ENCODE results near the gene EMILIN1.

The EMILIN1 gene

DNA sequence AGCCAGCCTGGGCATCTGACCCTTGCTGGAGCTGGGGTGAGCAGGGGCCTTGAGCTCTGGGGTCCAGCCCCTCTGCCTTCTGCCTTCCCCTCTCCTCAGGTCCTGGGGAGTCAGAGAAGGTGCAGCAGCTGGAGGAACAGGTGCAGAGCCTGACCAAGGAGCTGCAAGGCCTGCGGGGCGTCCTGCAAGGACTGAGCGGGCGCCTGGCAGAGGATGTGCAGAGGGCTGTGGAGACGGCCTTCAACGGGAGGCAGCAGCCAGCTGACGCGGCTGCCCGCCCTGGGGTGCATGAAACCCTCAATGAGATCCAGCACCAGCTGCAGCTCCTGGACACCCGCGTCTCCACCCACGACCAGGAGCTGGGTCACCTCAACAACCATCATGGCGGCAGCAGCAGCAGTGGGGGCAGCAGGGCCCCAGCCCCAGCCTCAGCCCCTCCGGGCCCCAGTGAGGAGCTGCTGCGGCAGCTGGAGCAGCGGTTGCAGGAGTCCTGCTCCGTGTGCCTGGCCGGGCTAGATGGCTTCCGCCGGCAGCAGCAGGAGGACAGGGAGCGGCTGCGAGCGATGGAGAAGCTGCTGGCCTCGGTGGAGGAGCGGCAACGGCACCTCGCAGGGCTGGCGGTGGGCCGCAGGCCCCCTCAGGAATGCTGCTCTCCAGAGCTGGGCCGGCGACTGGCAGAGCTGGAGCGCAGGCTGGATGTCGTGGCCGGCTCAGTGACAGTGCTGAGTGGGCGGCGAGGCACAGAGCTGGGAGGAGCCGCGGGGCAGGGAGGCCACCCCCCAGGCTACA, 3.8 kb downstream of the EMILIN1 start:
- no peak for DNase-seq

DNA sequence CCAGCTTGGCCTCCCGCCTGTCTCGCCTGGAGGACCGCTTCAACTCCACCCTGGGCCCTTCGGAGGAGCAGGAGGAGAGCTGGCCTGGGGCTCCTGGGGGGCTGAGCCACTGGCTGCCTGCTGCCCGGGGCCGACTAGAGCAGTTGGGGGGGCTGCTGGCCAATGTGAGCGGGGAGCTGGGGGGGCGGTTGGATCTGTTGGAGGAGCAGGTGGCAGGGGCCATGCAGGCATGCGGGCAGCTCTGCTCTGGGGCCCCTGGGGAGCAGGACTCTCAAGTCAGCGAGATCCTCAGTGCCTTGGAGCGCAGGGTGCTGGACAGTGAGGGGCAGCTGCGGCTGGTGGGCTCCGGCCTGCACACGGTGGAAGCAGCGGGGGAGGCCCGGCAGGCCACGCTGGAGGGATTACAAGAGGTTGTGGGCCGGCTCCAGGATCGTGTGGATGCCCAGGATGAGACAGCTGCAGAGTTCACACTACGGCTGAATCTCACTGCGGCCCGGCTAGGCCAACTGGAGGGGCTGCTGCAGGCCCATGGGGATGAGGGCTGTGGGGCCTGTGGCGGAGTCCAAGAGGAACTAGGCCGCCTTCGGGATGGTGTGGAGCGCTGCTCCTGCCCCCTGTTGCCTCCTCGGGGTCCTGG, 4.5 kb downstream of the EMILIN1 start:
- no peak for DNase-seq

DNA sequence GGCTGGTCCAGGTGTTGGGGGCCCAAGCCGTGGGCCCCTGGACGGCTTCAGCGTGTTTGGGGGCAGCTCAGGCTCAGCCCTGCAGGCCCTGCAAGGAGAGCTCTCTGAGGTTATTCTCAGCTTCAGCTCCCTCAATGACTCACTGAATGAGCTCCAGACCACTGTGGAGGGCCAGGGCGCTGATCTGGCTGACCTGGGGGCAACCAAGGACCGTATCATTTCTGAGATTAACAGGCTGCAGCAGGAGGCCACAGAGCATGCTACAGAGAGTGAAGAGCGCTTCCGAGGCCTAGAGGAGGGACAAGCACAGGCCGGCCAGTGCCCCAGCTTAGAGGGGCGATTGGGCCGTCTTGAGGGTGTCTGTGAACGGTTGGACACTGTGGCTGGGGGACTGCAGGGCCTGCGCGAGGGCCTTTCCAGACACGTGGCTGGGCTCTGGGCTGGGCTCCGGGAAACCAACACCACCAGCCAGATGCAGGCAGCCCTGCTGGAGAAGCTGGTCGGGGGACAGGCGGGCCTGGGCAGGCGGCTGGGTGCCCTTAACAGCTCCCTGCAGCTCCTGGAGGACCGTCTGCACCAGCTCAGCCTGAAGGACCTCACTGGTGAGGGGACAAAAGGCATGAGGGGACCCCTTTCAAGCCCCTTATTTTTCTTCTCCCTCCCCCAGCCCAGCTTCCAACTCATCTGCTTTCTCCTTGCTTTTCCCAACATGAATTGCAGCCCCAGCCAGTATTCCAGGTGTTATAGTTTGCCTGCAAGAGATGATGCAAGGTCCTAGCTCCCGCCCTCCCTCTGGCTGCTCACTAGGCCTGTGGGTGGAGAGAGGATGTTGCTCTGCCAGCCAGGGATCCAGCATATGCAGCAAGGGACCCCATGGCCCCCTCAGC, 5.2 kb downstream of the EMILIN1 start:
- DNase-seq: no peak

DNA sequence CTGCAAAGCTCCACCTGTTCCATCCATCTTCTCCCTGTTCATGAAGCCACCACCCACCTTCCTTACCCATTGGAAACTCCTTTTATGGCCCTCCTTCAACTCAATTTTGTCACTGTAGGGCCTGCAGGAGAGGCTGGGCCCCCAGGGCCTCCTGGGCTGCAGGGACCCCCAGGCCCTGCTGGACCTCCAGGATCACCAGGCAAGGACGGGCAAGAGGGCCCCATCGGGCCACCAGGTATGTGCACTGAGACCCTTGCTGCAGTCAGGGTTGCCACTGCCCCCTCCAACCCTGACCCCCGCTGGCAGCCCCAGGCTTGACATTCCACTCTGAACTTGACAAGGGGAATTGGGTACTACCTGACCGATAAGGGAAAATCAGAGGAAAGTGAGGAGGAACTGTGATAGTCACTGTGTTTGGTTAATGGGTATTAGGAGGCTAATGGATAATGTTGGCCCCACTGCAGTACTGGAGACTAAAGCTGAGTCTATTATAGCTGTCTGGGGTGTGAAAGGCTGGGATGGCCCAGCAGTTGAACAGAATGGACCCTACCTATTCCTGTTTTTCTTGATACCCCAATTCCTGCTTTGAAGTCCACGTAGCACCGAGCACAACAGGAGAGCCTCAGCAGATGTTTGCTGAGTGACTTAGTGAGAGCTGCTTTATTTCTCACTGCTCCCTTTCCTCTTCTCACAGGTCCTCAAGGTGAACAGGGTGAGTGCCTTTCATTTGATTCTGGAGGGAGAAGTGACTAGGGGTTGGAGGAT, 6.1 kb downstream of the EMILIN1 start:
- DNase-seq: no peak

DNA sequence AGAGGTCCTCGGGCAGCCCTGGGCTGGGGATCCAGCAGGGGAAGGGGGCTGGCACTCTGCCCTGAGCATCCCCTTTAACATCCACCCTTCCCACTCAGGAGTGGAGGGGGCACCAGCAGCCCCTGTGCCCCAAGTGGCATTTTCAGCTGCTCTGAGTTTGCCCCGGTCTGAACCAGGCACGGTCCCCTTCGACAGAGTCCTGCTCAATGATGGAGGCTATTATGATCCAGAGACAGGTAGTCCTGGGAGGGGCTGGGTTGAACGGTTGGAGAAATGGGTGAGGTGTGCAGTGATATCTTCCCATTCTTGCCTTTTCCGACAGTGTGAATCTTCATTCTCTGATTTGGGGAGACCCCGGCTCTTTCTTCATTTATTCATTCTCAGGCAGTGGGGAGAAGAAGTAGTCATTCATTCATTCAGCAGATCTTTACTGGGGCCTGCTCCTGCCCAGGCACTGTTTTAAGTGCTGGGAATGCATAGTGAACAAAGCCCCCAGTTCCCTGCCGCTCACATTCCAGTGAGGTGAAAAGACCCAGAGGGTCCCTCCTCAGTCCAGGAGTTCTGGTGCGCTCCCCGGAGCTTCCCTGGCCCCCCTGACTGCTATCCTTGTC, 6.8 kb downstream of the EMILIN1 start:
- no peak for DNase-seq

DNA sequence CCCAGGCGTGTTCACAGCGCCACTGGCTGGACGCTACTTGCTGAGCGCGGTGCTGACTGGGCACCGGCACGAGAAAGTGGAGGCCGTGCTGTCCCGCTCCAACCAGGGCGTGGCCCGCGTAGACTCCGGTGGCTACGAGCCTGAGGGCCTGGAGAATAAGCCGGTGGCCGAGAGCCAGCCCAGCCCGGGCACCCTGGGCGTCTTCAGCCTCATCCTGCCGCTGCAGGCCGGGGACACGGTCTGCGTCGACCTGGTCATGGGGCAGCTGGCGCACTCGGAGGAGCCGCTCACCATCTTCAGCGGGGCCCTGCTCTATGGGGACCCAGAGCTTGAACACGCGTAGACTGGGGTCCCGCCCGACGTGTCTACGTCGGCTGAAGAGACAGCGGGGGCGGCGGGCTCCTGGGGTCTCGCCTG, 7.3 kb downstream of the EMILIN1 start:
- peak; percentile 62 for DNase-seq

DNA sequence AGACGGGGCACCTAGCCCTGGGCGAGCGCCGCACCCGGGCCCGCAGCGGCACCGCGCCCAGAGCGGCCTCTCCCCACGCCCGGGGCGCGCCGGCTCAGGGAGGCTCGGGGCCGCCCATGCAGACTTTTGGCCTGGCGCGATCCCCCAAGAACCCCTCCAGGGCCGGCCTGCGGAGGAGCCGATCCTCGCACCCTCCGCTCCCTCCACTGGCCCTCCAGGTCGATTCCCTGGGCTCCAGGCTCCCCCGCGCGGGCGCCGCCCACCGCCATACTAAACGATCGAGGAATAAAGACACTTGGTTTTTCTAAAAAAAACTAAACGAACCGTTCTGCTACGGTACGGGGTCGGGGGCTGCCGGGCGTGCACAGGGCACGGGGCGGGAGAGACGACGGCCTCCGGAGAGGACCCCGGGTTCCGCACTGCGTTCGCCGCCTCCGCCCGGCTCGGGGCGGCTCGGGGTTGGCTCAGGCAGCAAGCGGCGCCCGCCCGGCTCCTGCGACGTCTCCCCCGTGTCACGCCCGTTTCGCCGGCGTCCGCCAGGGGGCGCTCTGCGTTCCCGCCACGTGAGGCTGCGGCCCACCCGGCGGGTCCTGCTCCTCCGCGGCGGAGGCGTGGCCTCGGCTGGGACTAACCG, 7.8 kb downstream of the EMILIN1 start:
- peak; percentile 98 for DNase-seq

DNA sequence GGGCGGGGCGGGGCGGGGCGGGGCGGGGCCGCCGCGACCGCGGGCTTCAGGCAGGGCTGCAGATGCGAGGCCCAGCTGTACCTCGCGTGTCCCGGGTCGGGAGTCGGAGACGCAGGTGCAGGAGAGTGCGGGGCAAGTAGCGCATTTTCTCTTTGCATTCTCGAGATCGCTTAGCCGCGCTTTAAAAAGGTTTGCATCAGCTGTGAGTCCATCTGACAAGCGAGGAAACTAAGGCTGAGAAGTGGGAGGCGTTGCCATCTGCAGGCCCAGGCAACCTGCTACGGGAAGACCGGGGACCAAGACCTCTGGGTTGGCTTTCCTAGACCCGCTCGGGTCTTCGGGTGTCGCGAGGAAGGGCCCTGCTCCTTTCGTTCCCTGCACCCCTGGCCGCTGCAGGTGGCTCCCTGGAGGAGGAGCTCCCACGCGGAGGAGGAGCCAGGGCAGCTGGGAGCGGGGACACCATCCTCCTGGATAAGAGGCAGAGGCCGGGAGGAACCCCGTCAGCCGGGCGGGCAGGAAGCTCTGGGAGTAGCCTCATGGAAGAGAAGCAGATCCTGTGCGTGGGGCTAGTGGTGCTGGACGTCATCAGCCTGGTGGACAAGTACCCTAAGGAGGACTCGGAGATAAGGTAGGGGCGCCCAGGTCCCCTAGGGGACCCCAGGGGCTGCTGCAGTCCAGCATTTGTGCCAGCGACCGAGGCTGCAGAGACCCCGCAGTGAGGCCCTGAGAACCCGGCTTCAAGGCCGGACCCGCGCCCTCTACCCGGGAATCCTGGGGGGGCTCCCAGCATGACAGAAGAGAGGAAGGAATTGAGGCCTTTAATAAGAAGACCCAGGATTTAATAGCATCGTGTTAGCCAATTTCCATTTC, 8.5 kb downstream of the EMILIN1 start, which contains the start of gene KHK:
TSS of gene KHK (plus strand) at position 49 of the 870 bp plus-strand sequence. CDS start at position 537, 488 bp downstream.
- no peak for DNase-seq

DNA sequence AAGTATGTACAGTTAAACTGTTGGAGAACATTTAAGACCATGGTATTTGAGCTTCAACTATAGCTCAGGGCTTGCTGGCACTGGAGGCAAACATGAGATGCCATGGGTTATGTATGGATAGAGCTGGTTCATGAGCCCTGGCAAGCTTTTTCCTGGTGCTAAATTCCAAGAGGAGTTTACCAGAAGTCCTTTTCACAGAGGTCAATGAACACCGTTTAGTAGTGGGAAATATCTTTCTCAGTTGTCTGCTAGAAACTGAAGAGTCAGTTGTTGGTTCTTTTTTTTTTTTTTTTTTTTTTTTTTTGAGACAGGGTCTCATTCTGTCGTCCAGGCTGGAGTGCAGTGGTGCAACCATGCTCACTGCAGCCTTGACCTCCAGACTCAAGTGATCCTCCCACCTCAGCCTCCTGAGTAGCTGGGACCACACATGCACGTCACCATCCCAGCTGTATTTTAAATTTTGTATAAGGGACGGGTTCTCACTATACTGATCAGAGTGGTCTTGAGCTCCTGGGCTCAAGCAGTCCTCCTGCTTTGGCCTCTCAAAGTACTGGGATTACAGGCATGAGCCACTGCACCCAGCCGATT, 9.5 kb downstream of the EMILIN1 start:
- DNase-seq: no peak

DNA sequence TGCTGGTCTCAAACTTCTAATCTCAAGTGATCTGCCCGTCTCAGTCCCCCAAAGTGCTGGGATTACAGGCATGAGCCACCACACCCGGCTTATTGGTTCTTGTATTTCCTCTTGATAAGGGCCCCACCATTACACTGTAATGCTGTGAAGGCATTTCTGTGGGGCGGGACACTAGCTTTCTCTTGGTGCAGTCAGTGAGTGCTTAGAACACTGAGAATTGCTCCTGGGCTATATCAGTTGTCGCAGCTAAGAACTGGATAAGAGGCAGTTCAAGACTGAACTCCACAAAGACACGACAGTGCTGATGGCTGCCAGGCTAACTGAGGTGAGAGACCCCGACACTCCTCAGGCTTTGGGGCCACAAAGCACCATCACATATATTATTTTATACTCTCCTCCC, 10.2 kb downstream of the EMILIN1 start:
- DNase-seq: no peak

DNA sequence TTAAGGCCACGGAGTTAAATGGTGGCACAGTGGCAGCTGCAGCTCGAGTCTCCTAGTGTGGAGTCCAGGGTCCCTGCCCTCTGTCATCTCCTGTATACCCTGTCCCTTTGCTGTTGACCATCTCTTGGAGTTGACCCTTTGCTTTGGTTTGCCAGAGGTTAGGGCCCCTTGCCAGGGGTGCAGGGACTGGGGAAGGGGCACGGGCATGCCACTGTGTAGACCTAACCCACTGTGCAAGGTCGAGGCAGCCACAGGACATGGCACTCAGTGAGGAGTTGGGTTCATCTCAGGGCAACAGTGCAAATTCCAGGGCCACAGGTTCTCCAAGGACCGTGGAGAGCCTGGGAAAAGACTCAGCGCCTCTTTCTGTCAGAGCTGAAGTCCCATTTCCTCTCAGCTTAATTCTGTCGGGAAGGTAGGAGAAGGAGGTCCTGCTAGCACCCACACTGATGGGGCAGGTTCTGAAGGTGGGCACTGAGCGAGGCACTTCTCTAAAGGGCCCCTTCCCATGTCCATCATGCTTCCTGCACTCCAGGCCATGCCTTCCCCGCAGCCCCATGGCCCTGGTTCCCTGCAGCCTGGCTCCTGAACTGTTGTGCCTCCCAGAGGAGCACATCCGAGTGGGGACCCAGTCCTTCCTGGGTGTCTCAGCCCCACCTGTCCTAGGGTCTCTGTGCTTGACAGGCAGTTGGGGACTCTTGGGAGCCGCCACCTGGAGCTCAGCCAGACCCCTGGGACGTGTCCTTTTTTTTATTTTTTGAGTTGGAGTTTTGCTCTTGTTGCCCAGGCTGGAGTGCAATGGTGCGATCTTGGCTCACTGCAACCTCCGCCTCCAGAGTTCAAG, 10.9 kb downstream of the EMILIN1 start:
- no peak for DNase-seq

DNA sequence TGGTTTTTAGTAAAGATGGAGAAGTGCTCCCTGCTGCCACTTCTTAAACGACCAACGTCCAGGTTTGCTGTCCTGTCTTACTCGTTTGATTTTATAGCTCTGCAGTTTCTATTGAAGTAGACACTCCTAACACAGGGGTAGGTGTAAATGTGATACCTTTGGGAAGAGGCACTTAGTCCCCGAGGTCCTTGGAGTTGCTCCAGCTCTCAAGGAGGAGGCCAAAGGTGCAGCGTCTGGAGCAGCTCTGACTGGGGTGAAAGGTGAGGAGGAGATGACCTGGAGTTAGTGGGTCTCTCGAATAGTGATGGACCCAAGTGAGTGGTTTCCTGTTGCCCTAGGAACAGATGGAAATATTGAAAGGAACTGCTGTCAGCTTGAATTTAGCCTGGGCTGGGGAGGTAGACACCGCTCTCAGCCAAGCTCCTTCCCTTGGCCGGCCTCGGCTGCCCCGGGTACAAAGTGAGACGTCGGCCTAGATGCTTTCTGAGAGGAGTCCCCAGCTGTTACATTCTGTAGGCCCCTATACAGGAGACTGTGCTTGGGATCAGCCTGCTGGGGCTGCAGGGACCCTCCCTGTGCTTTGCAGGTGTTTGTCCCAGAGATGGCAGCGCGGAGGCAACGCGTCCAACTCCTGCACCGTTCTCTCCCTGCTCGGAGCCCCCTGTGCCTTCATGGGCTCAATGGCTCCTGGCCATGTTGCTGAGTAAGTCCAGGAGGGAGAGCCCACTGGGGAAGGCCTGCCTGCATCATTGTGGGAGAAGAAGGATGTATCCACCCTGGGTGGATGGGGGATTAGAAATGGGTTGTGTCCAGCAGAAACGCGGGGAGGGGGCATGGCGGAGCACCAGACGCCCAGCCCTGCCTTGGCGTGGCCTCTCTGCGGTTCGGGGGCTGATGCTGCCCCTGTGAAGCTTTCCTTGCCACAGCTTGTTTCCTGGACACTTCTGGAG, 13.6 kb downstream of the EMILIN1 start:
- no peak for DNase-seq

DNA sequence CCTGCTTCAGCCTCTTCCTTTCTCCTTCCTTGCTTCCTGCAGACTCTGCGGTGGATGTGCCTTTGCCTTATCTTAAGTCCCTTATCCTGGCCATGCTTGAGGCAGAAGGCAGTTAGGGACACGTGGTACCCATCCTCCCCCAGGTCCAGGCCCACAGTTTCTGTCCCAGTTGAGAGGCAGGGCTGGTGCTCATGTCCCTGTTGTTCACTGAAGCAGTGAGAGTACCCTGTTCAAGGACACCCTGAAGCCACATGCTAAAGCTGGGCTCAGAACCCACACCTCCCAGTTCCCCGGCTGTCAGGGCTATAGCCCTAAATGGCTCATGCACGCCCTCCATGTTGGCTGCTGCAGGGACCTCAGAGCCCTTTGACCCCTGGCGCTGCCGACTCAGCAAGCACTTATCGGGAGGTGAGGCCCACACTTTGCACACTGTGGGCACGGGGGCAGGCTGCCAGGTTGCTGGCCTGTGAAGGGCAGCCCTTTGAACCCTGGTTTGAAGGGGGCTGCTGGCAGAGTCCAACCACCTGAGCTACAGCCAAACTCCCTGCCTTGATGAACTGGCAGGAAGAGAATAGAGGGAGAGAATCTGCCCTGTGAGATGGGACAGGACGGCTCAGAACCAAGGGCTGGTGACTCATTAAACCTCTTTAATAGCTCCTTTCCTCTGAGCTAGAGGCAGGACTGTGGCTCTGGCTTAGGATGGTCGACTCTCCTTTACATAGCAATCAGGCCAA, 14.4 kb downstream of the EMILIN1 start:
- no peak for DNase-seq

DNA sequence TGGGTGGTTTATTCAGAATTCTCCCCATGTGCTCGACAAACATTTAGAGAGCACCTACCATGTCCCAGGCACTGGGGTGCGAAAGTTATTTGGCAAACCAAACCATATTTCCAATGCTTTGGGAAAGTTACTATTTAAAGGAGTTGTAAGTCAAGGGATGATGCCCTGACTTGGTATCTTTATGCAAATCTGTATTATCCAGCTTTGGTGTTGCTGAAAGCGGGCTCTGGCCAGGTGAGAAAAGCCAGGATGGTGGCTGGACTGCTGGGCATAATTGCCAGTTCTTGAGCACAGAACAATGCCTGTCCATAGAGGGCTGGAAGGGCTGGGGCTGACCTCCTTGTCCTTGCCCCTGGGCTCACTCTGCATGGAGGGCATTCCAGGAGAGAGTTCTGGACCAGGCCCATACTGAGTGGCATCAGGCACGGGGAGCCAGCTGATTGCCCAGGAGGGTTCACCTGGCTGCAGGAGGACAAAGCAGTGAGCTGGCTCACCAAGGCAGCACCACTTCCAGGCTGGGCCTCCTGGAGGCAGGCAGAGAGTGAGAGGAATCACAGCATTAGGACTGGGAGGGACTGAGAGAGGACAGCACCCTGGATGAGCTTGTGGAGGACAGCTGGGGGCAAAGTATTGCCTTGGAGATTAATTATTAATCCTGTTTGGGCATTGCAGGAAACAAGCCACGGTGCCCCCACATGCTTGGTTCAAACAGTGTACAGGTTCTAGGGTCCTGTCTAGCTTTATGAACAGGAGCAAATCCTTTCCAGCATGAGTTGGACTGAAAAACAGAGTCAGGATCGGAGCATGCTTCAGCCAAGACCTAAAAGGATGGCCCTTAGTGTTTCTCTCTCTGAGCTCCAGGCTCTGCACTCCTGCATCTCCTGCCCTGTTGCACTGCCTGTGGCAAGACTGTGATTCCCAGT, 15.3 kb downstream of the EMILIN1 start:
- no peak for DNase-seq

DNA sequence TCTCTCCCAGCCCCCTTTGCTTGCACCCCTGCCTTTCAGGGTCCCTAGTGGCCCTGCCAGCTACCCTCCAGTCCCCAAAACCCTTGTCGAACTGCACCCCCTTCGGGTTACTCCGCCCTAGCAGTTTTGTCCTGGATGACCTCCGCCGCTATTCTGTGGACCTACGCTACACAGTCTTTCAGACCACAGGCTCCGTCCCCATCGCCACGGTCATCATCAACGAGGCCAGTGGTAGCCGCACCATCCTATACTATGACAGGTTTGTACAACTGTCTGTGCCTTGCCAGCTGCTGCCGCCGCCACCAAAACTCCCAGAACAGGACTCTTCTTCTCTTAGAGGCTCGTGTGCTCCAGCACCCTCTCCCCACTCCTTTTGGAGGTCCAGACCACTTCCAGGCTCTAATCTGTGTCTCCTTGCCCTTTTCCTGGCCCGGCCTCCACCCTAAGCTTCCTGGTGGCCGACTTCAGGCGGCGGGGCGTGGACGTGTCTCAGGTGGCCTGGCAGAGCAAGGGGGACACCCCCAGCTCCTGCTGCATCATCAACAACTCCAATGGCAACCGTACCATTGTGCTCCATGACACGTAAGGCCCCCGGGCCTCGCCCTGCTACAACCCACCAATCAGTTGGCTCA, 16.1 kb downstream of the EMILIN1 start:
- no peak for DNase-seq

DNA sequence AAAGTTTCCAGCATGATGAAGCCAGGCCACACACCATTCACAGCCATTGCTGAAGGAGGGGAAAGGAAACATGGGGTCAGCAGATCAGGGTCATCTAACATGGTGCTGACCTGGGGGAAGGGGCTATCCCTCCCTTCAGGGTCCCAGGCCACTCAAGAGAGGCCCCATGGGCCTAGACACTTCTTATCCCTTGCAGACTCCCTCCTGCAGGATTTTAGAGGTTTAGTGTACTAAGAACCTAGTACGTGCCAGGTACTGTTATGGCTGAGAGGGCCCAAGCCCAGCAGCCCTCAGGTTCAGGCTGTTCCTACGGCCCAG, 17.0 kb downstream of the EMILIN1 start:
- no peak for DNase-seq

Measured in activated CD4-positive, alpha-beta T cell treated with anti-CD3 and anti-CD28 coated beads, Interleukin-10, Interleukin-2, amounts not matched to agents 100 ng/mL and 50 ng/mL, durations not matched to agents 16 hours and 8 hours (primary cell).